GM18498 (cell line): Measurements from ENCODE around the gene BBS1.
A peak's percentile ranks its signal among the peaks of the same experiment; 100 is the strongest.

Source experiments
- ATAC-seq: cut with Tn5 transposase; IDR thresholded peaks from one replicate; pipeline ENCODE4 v1.9.1; 2021; ENCODE audit warnings: mild to moderate bottlenecking, moderate library complexity; ENCODE audit not compliant: unreplicated experiment

The BBS1 gene

GRCh38 chr11:66548774-66549630, 38.6 kb downstream of the BBS1 start:
- ATAC-seq = no peak

- ATAC-seq = no peak
Measured at GRCh38 chr11:66549696-66550095, 39.3 kb downstream of the BBS1 start.

GRCh38 chr11:66550887-66551286, 40.5 kb downstream of the BBS1 start:
- no peak for ATAC-seq

DNA sequence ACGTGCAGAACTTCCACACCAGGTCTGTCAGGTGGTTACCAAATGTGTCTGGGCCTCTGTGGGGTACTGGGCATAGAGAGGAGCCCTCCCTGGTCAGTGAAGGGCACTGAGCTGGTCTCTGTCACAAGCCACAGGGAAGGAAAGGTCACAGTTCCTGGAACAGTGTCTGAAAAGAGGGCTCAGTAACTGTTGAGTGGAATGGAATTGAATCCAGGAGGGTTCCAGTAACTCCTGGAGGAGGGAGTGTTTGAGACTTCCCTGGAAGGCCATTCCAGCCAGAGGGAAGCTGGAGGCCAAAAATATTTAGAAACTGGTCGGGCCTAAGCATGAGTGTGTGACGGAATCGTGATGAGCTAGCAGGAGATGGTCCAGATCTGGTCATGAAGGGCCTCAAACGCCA, 44.2 kb downstream of the BBS1 start:
- no peak for ATAC-seq

GRCh38 chr11:66555416-66555815, 45.0 kb downstream of the BBS1 start:
- no peak for ATAC-seq

DNA sequence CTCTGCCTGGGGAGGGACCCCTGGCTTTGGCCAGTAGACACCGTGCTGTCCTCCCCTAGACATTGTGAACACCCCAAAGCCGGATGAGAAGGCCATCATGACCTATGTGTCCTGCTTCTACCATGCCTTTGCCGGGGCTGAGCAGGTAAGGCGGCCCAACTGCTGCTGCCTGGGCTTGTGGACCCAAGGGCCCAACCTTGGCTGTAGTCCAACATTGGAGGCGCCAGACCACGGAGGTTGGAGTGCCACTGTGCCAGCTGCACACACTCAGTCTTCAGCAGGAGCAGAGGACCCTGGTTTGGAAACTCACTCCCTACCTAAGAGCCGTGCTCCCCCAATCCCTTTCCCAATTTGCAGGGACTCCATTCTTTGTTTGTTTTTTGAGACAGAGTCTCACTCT, 45.7 kb downstream of the BBS1 start:
- no peak for ATAC-seq

- ATAC-seq = no peak
Measured at GRCh38 chr11:66557733-66558326, 47.4 kb downstream of the BBS1 start.

DNA sequence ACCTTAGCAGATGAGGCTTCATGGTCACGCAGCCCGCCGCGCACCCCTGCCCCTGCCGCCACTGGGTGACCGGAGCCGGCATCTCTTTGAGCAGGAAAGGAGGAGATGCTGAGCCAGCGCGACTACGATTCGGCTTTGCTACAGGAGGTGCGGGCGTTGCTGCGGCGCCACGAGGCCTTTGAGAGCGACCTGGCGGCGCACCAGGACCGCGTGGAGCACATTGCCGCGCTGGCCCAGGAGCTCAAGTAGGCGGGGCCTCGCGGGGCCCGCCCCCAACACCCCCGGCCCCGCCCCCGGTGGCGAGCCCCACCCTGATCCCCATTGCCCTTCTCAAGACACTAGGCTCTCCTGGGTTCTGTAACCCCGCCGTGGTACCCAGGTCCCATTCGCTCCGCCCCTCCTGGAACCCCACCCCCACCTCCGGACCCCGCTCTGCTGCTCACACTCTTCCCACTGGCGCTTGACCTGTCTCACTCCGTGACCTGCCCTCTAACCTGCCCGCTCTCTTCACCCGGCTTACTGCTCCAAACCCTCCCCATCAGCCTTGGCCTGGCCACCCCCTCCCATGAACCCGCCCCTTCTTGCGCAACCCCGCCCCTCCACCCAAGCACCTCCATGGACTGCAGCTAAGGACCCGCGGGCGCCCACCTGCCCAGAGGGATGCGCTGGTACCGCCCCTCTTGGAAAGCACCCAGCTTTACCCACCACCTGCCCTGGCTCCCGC, 48.9 kb downstream of the BBS1 start:
- ATAC-seq = no peak

GRCh38 chr11:66559866-66560676, 49.6 kb downstream of the BBS1 start:
- no peak for ATAC-seq

DNA sequence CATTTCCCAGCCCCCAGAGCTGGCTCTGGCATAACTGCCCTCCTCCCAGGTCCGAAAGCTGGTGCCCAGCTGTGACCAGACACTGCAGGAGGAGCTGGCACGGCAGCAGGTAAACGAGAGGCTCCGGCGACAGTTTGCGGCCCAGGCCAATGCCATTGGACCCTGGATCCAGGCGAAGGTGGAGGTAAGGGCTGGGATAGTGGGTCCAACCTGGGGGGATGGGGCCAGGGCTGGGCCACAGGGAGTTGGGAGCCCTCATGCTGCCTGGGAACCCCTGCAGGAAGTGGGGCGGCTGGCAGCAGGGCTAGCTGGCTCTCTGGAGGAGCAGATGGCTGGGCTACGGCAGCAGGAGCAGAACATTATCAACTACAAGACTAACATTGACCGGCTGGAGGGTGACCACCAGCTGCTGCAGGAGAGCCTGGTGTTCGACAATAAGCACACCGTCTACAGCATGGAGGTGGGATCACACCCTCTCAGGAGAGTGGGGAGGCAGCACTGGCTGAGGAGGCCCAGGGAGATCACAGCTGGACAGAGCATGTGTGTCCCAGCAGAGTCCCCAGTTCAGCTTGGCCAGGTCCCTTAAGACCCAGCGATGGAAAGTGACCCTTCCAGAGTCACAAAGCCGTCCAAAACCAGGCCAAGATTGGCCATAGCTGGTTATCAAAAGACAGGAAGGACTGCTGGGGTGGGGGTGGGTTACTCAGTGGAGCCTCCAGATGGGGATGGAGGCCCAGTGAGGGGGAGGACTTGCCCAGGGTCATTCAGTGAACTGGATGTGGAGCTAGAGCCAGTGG, 50.9 kb downstream of the BBS1 start:
- ATAC-seq = no peak

- no peak for ATAC-seq
Measured at GRCh38 chr11:66561975-66562248, 51.5 kb downstream of the BBS1 start.

DNA sequence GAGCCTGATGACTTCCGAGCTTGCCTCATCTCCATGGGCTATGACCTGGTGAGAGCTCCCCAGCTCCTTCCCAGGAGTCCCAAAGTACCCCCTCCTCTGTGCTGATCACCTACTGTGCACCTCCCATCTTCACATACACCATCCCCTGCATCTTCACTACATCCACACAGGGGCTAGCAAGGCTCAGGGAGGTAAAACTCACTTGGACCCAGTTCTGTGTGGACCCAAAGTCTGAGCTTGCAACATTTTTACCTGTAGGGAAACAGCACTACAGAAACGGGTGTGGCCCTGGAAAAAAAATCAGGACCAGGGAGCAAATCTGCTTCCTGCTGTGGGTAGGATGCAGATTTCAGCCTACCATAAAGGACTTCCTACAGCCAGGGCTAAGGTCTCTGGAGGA, 51.8 kb downstream of the BBS1 start:
- no peak for ATAC-seq

DNA sequence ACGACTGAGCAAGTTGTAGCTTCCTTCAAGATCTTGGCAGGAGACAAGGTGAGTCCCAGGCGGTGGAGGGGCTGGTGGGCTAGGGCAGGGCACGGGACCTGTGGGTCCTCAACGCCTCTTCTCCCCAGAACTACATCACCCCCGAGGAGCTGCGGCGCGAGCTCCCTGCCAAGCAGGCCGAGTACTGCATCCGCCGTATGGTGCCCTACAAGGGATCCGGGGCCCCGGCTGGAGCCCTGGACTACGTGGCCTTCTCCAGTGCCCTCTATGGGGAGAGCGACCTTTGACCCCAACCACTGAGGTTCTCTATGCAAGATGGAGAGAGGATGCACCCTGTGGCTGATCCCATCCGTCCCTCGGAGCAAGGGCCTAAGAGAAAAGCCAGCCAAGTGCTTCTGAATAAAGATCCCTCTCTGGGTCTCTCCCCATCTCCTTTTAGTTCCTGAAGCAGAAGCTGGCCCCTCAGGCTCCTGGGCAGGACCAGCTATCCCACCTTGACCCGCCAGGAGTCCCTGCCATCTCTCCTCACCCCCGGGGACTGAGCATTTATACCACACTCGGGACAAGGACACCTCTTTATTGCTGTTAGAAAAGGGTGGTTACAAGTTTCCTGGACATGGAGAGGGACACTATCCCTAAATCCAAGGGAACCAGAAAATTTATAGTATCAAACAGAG, 52.6 kb downstream of the BBS1 start:
- ATAC-seq = no peak

- ATAC-seq = no peak
Measured at GRCh38 chr11:66563832-66564231, 53.4 kb downstream of the BBS1 start.

- no peak for ATAC-seq
Measured at GRCh38 chr11:66564538-66564937, 54.1 kb downstream of the BBS1 start.

- ATAC-seq = no peak
Measured at GRCh38 chr11:66564984-66565383, 54.5 kb downstream of the BBS1 start.

DNA sequence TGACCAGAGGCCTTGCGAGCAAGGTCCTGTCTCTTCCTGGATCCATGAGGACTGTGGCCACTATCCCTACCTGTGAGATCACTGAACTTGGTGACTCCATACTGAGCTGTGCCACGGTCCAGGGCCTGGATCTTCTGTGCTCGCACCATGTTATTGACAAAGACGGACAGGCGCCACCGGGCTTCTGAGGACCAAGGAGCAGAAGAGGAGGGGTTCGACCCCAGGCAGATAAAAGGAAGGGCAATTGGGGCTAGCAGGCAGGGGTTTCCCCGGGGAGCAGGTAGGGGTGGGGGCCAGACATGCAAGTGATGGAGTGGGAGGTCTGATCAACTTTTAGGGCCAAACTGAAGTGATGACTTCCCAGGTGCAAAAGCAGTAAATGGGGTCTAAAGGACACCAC, 55.8 kb downstream of the BBS1 start:
- ATAC-seq = no peak

DNA sequence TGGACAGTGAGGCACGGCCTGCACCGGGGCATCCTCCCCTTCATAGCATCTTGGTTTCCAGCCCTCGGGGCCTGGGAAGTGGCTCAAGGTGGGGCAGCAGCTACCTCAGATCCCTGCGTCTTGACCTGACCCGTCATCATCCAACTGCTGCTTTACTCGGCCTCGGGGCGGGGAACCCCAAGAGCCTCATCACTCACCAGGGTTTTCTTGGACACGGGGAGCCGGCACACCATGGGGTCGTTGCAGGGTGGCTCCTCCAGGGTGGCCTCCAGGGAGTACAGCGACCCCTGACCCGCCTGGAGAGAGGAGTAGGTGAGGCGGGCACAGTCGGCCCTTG, 57.3 kb downstream of the BBS1 start:
- ATAC-seq = no peak

DNA sequence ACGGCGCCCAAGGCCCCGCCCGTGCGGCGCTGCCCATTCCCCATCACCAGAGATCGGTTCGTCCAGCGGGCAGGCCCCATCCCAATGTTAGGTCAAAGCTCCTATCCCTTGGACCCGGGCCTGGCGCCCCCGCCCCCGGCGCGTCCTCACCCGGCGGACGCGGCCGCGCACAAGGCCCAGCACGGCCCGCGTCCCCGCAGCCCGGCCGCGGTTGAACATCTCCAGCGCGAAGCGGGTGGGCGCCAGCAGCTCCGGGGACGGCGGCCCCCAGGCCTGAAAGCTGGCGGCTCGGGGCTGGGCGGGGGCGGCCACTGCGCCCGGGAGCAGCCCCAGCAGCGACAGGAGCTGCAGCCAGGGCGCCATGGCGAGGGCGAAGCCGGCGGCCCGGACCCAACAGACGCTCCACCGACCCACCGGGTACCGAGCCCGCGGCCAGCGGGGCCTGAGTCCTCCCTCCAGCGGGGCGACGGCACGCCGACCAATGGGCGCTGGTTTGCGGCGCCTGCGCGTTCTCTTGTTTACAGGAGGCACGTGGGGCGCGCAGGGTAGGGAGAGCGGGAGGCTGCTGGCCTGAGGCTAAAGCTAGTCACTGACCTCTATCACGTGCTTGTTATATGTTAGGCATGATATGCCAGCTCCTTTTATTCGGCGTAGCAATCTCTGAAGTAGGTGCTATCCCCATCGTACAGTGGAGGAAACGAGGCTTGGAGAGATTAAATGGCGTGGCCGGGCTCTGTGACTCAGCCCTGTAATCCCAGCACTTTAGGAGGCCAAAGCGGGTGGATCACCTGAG, 57.9 kb downstream of the BBS1 start, which contains the start of gene CTSF:
TSS of gene CTSF (minus strand) at position 483 of the 793 bp plus-strand sequence. CDS start at position 363, 120 bp downstream.
- peak; percentile 56 for ATAC-seq
